Loucy (cell line): ENCODE measurements around the gene ENKUR.

Source experiments
- H2AFZ ChIP-seq: fragments of 200-600 bp; sonication (generic); 2 replicates; pipeline ENCODE4 v1.6.0; 2016; ENCODE audit warnings: antibody characterized with exemption, mild to moderate bottlenecking, low read length, moderate library complexity
- H3F3A ChIP-seq: fragments of 200-600 bp; 2 replicates; pipeline ENCODE4 v1.6.0; 2016; ENCODE audit warnings: antibody characterized with exemption, low read depth, mild to moderate bottlenecking
- H3K27me3 ChIP-seq: fragments of 200-600 bp; sonication (generic); 2 replicates; pipeline ENCODE4 v1.6.1; 2014; ENCODE audit warnings: low read length, mild to moderate bottlenecking; ENCODE audit not compliant: insufficient read depth, poor library complexity, severe bottlenecking
- H3K36me3 ChIP-seq: fragments of 200-600 bp; sonication (generic); 2 replicates; pipeline ENCODE4 v1.6.1; 2016; ENCODE audit warnings: low read length; ENCODE audit not compliant: insufficient read depth
- H3K4me1 ChIP-seq: fragments of 200-600 bp; sonication (generic); 2 replicates; pipeline ENCODE4 v1.5.1; 2014; ENCODE audit warnings: low read length, mild to moderate bottlenecking; ENCODE audit not compliant: insufficient read depth, poor library complexity, severe bottlenecking
- H3K4me2 ChIP-seq: fragments of 200-600 bp; sonication (generic); 2 replicates; pipeline ENCODE4 v1.6.0; 2014; ENCODE audit warnings: antibody characterized with exemption, low read length, low read depth, mild to moderate bottlenecking; ENCODE audit not compliant: poor library complexity, severe bottlenecking
- H3K4me3 ChIP-seq: fragments of 200-600 bp; sonication (generic); 2 replicates; pipeline ENCODE4 v1.5.1; 2014; ENCODE audit warnings: low read length, mild to moderate bottlenecking, mixed read lengths; ENCODE audit not compliant: poor library complexity, severe bottlenecking
- H3K79me2 ChIP-seq: fragments of 200-600 bp; sonication (generic); 2 replicates; pipeline ENCODE4 v1.6.1; 2014; ENCODE audit warnings: low read length; ENCODE audit not compliant: insufficient read depth
- H3K9ac ChIP-seq: fragments of 200-600 bp; sonication (generic); 2 replicates; pipeline ENCODE4 v1.6.0; 2014; ENCODE audit warnings: mild to moderate bottlenecking, low read depth, low read length, moderate library complexity; ENCODE audit not compliant: poor library complexity, severe bottlenecking
- H3K9me2 ChIP-seq: fragments of 200-600 bp; sonication (generic); replicated peaks from 2 replicates; pipeline ENCODE4 v1.6.1; 2016; ENCODE audit warnings: low read depth, low read length, mixed read lengths
- H3K9me3 ChIP-seq: fragments of 200-600 bp; sonication (generic); 2 replicates; pipeline ENCODE4 v1.6.1; 2014; ENCODE audit warnings: mild to moderate bottlenecking, antibody characterized with exemption, low read length, low read depth; ENCODE audit not compliant: insufficient read depth
- H4K20me1 ChIP-seq: fragments of 200-600 bp; sonication (generic); 2 replicates; pipeline ENCODE4 v1.6.0; 2014; ENCODE audit warnings: antibody characterized with exemption, low read length, mild to moderate bottlenecking; ENCODE audit not compliant: insufficient read depth, poor library complexity, severe bottlenecking
- EZH2phosphoT487 ChIP-seq: fragments of 200-600 bp; IDR thresholded peaks from 2 replicates; pipeline ENCODE4 v1.6.1; 2018; ENCODE audit warnings: antibody characterized with exemption, mild to moderate bottlenecking, moderate library complexity, borderline replicate concordance
- TF ChIP-seq, protein P1 (sequence below): fragments of 200-600 bp; sonication (generic); conservative IDR thresholded peaks from 2 replicates; pipeline ENCODE4 v1.5.1; 2014; ENCODE audit warnings: mild to moderate bottlenecking, antibody characterized with exemption, low read length

The ENKUR gene, protein sequence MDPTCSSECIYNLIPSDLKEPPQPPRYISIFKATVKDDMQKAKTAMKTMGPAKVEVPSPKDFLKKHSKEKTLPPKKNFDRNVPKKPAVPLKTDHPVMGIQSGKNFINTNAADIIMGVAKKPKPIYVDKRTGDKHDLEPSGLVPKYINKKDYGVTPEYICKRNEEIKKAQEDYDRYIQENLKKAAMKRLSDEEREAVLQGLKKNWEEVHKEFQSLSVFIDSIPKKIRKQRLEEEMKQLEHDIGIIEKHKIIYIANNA

GRCh38 chr10:25015828-25016375, at the start of gene ENKUR:
Gene ENKUR (minus strand): TSS chr10:25016158. CDS start chr10:25015936, 222 bp downstream.
- H2AFZ ChIP-seq = peak within 1 kb of the TSS; percentile 90
- H3K4me2 ChIP-seq = peak within 1 kb of the TSS; percentile 87
- H3K9ac ChIP-seq = peak within 1 kb of the TSS; percentile 91

DNA sequence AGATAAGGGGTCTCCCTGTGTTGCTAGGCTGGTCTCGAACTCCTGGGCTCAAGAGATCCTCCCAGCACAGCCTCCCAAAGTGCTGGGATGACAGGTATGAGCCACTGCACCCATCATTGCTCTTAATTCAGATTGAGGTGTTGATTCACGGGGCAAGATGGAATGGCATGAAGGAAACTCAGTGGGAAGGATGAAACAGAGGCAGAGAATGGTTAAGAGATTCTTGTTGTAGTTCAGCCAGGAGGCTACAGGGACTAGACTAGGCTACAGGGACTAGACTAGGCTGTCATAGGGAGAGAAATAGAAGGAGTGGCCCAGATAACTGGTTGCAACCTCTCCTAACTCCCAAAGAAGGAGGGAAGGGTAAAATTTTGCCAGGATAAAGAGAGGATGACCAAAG, 48.4 kb upstream of the ENKUR start:
- Histone ChIP-seq H3K4me3 (no peak overlapping the region), H3K79me2 (no peaks in the 10 kb centered on the region), H3K9me2 (no peaks in the 10 kb centered on the region), H3K4me1 (peaks cover 5% of the 10 kb centered on the region), H4K20me1 (no peaks in the 10 kb centered on the region), H3K27me3 (no peaks in the 10 kb centered on the region), H3K36me3 (no peaks in the 10 kb centered on the region), H2AFZ (no peak overlapping the region), H3K9ac (no peak overlapping the region), H3F3A (no peaks in the 10 kb centered on the region), H3K9me3 (no peaks in the 10 kb centered on the region), H3K4me2 (no peak overlapping the region)
- TF ChIP-seq, protein P1, sequence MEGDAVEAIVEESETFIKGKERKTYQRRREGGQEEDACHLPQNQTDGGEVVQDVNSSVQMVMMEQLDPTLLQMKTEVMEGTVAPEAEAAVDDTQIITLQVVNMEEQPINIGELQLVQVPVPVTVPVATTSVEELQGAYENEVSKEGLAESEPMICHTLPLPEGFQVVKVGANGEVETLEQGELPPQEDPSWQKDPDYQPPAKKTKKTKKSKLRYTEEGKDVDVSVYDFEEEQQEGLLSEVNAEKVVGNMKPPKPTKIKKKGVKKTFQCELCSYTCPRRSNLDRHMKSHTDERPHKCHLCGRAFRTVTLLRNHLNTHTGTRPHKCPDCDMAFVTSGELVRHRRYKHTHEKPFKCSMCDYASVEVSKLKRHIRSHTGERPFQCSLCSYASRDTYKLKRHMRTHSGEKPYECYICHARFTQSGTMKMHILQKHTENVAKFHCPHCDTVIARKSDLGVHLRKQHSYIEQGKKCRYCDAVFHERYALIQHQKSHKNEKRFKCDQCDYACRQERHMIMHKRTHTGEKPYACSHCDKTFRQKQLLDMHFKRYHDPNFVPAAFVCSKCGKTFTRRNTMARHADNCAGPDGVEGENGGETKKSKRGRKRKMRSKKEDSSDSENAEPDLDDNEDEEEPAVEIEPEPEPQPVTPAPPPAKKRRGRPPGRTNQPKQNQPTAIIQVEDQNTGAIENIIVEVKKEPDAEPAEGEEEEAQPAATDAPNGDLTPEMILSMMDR = no peak
- no peak for TF ChIP-seq EZH2phosphoT487

More at GRCh38 chr10:25015828-25016375, at the start of gene ENKUR:
- Histone ChIP-seq H4K20me1 (no peaks in the 10 kb centered on the region), H3K4me1 (peaks cover 18% of the 10 kb centered on the region), H3K79me2 (peaks cover 14% of the 10 kb centered on the region), H3K36me3 (no peaks in the 10 kb centered on the region), H3K4me3 (peak within 1 kb of the TSS; percentile 90), H3K9me3 (no peaks in the 10 kb centered on the region), H3K27me3 (no peaks in the 10 kb centered on the region), H3K9me2 (no peaks in the 10 kb centered on the region), H3F3A (no peaks in the 10 kb centered on the region)
- TF ChIP-seq EZH2phosphoT487 = no peak
- TF ChIP-seq, protein P1 = no peak

DNA sequence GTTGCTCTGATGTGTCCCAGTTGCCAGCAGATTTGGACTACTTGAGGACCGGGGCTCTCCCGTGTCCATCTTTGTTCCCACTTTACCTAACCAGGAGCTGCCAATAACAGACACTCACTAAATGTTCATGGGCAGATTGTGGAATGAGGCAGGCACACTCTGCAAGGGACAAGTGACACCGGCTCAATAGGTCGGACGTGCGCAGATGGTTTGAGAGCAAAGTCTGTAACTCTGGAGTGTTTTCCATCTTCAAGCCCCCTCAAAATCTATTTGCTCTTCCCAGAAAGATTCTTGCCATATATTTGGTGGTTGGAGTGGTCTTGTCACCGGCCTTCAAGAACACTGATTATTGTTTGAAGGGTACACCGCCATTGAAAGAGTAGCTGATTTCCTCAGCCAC, 47.7 kb upstream of the ENKUR start:
- no peaks in the 10 kb centered on the region for H3K9me3 ChIP-seq
- H3K79me2 ChIP-seq = no peaks in the 10 kb centered on the region
- H3K4me2 ChIP-seq = no peak overlapping the region
- no peak overlapping the region for H3K9ac ChIP-seq
- H3K4me1 ChIP-seq = peaks cover 5% of the 10 kb centered on the region
- H3F3A ChIP-seq = no peaks in the 10 kb centered on the region
- no peaks in the 10 kb centered on the region for H3K9me2 ChIP-seq
- H2AFZ ChIP-seq = no peak overlapping the region
- no peak overlapping the region for H3K4me3 ChIP-seq
- no peaks in the 10 kb centered on the region for H4K20me1 ChIP-seq
- TF ChIP-seq, protein P1 = no peak
- TF ChIP-seq EZH2phosphoT487 = no peak
- H3K36me3 ChIP-seq = no peaks in the 10 kb centered on the region
- H3K27me3 ChIP-seq = no peaks in the 10 kb centered on the region
